NCI-H2171 treated with DMSO at 0.1 percent for 48 hours (cell line): ENCODE measurements around the gene RNF121.
A peak's percentile ranks its signal among the peaks of the same experiment; 100 is the strongest.
"Not testable (repeated sequence)": the region's sequence is repeated elsewhere in the genome, so short reads cannot be mapped to it uniquely, and the experiment has no call there.

Experiments
- DNase-seq: peaks from one replicate; lab custom pipeline; 2025; lab: John Stamatoyannopoulos, UW

The RNF121 gene

GRCh38 chr11:71928737-71929443, at the start of gene RNF121:
TSS of gene RNF121 (plus strand) at chr11:71929046. CDS start at chr11:71929062, 16 bp downstream.
- DNase-seq, result peak; percentile 98

- not testable (repeated sequence) for DNase-seq
These were observed 43.0 kb upstream of the RNF121 start for GRCh38 chr11:71885806-71886205.

- not testable (repeated sequence) for DNase-seq
These were observed 40.4 kb upstream of the RNF121 start for GRCh38 chr11:71888335-71889010.

- DNase-seq, result not testable (repeated sequence)
These were observed 39.5 kb upstream of the RNF121 start for GRCh38 chr11:71889181-71889872.

- no peak for DNase-seq
These were observed 32.9 kb upstream of the RNF121 start for GRCh38 chr11:71895961-71896360.

GRCh38 chr11:71901137-71901536, 27.7 kb upstream of the RNF121 start:
- DNase-seq, result peak; percentile 3

- no peak for DNase-seq
These were observed 20.6 kb upstream of the RNF121 start for GRCh38 chr11:71908218-71908617.

GRCh38 chr11:71910775-71911174, 18.1 kb upstream of the RNF121 start:
- DNase-seq, result not testable (repeated sequence)

- DNase-seq, result not testable (repeated sequence)
These were observed 17.4 kb upstream of the RNF121 start for GRCh38 chr11:71911321-71911985.

- not testable (repeated sequence) for DNase-seq
These were observed 16.9 kb upstream of the RNF121 start for GRCh38 chr11:71911986-71912340.

GRCh38 chr11:71913756-71914526, 14.9 kb upstream of the RNF121 start:
- DNase-seq, result no peak

- DNase-seq, result no peak
These were observed 14.1 kb upstream of the RNF121 start for GRCh38 chr11:71914617-71915189.

- no peak for DNase-seq
These were observed 11.2 kb upstream of the RNF121 start for GRCh38 chr11:71917646-71918140.

- peak; percentile 98 for DNase-seq
These were observed 768 bp upstream of the RNF121 start, which contains the start of gene XNDC1N for GRCh38 chr11:71927820-71928736. TSS of gene XNDC1N (minus strand) at chr11:71928594. CDS start at chr11:71923353, 5,241 bp downstream.

GRCh38 chr11:71929491-71929890, 645 bp downstream of the RNF121 start:
- no peak for DNase-seq

GRCh38 chr11:71930556-71931244, 1.9 kb downstream of the RNF121 start:
- no peak for DNase-seq

GRCh38 chr11:71931245-71931602, 2.4 kb downstream of the RNF121 start:
- DNase-seq, result no peak

- DNase-seq, result no peak
These were observed 4.5 kb downstream of the RNF121 start for GRCh38 chr11:71933141-71933933.
